ENCODE data around the gene SBF2. TPM values are rescaled to one million over a fixed set of nuclear protein-coding genes. Genes with fewer than 3 reads are reported as not detected.
A peak's percentile ranks its signal among the peaks of the same experiment; 100 is the strongest.
"Not testable (repeated sequence)": the region's sequence is repeated elsewhere in the genome, so short reads cannot be mapped to it uniquely, and the experiment has no call there.

The SBF2 gene
- total RNA-seq, 3 donors from 2014 or later: 74.8 to 91.9 (median 88.2) TPM

DNA sequence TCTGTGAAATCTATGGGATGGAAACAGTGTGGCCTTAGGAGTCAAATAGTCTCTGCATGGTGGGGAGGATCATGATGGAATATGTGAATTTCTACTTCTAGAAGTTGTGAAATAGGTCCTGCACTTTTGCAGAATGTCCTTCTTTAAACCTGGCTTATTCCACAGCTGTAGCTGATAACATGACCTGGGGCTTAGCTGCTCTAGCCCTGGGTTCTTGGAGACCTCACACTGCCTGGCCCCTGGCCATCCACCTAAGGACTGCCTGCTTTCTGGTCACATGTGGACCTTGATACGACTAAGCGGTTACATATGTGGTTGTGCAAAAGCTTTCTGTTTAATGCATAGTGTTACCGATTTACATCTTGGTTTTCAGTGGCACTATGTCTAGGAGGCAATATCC, 541.9 kb downstream of the SBF2 start:
- Histone ChIP-seq H3K36me3 (no peaks in the 10 kb centered on the region), H3K4me1 (peaks cover 0 to 15% of the 10 kb centered on the region in 2 donors), H3K27me3 (no peaks in the 10 kb centered on the region), H3K9me3 (no peaks in the 10 kb centered on the region), H3K4me3 (no peak overlapping the region), H3K27ac (no peak overlapping the region)
- no peak for TF ChIP-seq POLR2A (IDR thresholded peaks at IDR 0.05)
- TF ChIP-seq POLR2AphosphoS5 (IDR thresholded peaks at IDR 0.05): no peak
- TF ChIP-seq CTCF (IDR thresholded peaks at IDR 0.05): no peak
- no peak for DNase-seq (ENCODE audit: low spot score in 2 of 2)
- intact Hi-C loops (cut with DNase I; ENCODE audit: low total_unique reads): no loop called here

DNA sequence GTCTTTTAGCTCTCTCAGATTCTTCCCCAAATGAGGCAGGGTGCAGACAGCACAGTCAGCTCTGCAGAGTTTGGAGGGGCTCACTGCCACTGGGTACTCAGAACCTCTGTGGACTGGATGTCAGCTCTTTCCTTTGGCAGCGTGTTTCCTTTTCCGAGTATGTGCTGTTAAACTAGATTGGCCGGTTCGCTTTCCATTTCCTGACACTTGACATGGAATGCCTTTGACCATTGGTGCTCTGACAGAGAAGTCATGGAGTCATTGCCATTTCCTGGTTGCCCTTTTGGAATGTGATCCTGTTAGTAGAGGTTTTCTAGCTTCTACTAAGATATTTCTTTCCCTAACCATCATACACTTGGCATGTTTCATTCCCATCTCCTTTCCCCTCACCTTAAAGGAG, 543.5 kb downstream of the SBF2 start:
- DNase-seq (ENCODE audit: low spot score in 2 of 2): no peak
- H3K9me3 ChIP-seq: no peaks in the 10 kb centered on the region
- no peaks in the 10 kb centered on the region for H3K36me3 ChIP-seq
- H3K4me1 ChIP-seq: peaks cover 0 to 8% of the 10 kb centered on the region in 2 donors
- H3K27ac ChIP-seq: peak overlapping the region; percentile 39 to 60
- no peak overlapping the region for H3K4me3 ChIP-seq
- no peaks in the 10 kb centered on the region for H3K27me3 ChIP-seq
- TF ChIP-seq POLR2A (IDR thresholded peaks at IDR 0.05) (no peak), POLR2AphosphoS5 (IDR thresholded peaks at IDR 0.05) (peak in 1 of 3 donors; percentile 21)
- intact Hi-C loops (cut with DNase I; ENCODE audit: low total_unique reads): no loop called here

DNA sequence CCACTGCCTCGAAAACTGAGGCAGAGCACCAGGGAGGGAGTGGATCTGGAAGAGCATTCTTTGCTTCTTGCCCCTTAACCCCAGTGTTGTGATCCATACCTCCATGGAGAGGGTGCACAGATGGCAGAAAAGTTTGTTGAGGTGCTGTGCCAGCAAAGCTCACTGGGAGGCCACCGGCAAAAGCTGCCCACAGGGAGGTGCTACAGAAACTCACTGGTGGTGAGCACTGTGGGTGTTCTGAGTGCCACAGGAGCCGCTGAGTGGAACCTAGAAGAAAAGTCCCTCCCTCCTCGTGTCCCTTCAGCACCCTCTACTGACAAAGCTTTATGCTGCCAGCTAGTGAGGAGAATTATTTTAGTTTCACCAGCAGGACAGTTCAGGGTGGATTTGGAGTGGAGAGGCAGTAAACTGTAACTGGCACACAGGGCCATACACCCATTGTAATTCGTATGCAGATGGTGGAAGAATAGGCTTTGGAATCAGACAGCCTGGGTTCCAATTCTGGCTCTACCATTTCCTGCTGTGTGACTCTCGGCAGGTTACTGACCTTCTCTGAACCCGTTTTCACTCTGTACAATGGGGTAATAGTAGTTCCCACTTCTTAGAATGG, 545.6 kb downstream of the SBF2 start:
- Histone ChIP-seq H3K36me3 (no peaks in the 10 kb centered on the region), H3K4me1 (peaks cover 0 to 8% of the 10 kb centered on the region in 2 donors), H3K9me3 (no peaks in the 10 kb centered on the region), H3K4me3 (no peak overlapping the region), H3K27me3 (no peaks in the 10 kb centered on the region), H3K27ac (peak overlapping the region; percentile 40 to 46)
- intact Hi-C loops (cut with DNase I; ENCODE audit: low total_unique reads): no loop called here
- TF ChIP-seq POLR2A (IDR thresholded peaks at IDR 0.05) (no peak), CTCF (IDR thresholded peaks at IDR 0.05) (peak; percentile 18 to 77 (median 64)), POLR2AphosphoS5 (IDR thresholded peaks at IDR 0.05) (no peak)
- DNase-seq (ENCODE audit: low spot score in 2 of 2): no peak

DNA sequence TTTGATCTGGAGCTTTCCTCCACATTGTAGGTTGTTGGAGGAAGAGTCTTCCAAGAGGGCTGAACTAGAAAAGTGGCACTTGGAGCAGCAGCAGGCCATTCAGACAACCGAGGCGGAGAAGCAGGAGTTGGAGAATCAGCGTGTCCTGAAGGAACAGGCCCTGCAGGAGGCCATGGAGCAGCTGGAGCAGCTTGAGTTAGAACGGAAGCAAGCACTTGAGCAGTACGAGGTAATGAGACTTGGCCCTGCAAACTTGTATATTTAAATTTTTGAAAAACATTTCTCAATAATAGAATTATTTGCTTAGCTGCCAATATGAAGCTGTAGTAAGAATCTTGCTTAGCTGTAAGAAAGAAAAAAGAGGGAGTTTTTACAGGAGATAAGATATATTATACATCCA, 546.2 kb downstream of the SBF2 start:
- TF ChIP-seq POLR2A (IDR thresholded peaks at IDR 0.05): no peak
- no peak for DNase-seq (ENCODE audit: low spot score in 2 of 2)
- intact Hi-C loops (cut with DNase I; ENCODE audit: low total_unique reads): no loop called here

GRCh38 chr11:9747229-9747628, 546.8 kb downstream of the SBF2 start:
- TF ChIP-seq POLR2AphosphoS5 (IDR thresholded peaks at IDR 0.05): no peak
- no peak for TF ChIP-seq CTCF (IDR thresholded peaks at IDR 0.05)
- TF ChIP-seq POLR2A (IDR thresholded peaks at IDR 0.05): no peak
- Histone ChIP-seq H3K4me1 (peaks cover 0 to 8% of the 10 kb centered on the region in 2 donors), H3K36me3 (no peaks in the 10 kb centered on the region), H3K27me3 (no peaks in the 10 kb centered on the region), H3K27ac (peak overlapping the region; percentile 36 to 53), H3K4me3 (no peak overlapping the region), H3K9me3 (no peaks in the 10 kb centered on the region)
- intact Hi-C loops (cut with DNase I; ENCODE audit: low total_unique reads): no loop called here
- DNase-seq (ENCODE audit: low spot score in 2 of 2): no peak

More for the DNA sequence above, 546.2 kb downstream of the SBF2 start:
- Histone ChIP-seq H3K9me3 (no peaks in the 10 kb centered on the region), H3K27me3 (no peaks in the 10 kb centered on the region), H3K27ac (peak overlapping the region; percentile 36 to 53), H3K36me3 (no peaks in the 10 kb centered on the region), H3K4me1 (peaks cover 0 to 8% of the 10 kb centered on the region in 2 donors), H3K4me3 (no peak overlapping the region)

DNA sequence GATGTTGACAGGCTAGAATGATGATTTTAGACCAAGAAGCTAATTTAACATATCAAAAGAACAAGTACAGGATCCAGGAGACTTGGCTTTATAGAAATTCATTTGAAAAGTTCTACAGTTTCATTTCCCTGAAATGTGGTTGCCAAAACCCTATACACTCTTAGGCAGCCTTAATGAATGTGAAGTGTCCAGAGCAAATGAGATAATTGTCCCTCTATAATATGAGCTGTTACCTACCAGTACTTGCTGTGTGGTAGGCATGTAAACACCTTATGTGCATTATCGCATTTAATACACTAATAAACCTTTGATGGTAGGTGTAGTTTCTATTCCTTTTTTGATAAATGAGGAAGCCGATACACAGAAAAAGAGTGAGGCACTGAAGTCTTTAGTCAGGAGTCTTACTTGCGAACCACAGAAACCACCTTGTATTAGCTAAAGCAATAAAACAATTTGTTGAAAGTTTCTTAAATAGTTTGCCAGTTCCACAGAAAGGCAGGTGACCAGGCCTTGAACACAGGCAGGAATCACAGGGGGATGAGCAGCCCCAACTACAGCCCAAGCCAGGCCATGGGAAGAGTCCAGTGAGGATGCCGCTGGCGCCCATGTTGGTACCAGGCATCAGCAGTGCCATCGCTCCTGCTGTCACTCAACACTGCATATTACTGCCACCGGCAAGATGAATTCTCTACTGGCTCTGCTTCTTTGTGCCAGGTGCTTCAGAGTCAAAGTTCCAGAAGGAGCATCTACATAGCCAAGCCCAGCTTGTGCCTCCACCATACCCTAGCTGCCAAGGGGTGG, 548.4 kb downstream of the SBF2 start:
- no peak overlapping the region for H3K4me3 ChIP-seq
- intact Hi-C loops (cut with DNase I; ENCODE audit: low total_unique reads): no loop called here
- H3K9me3 ChIP-seq: no peaks in the 10 kb centered on the region
- DNase-seq (ENCODE audit: low spot score in 2 of 2): no peak
- no peaks in the 10 kb centered on the region for H3K36me3 ChIP-seq
- peak overlapping the region in 1 of 2 donors; percentile 42 for H3K27ac ChIP-seq
- peaks cover 0 to 8% of the 10 kb centered on the region in 2 donors for H3K4me1 ChIP-seq
- no peaks in the 10 kb centered on the region for H3K27me3 ChIP-seq
- no peak for TF ChIP-seq POLR2AphosphoS5 (IDR thresholded peaks at IDR 0.05)
- TF ChIP-seq CTCF (IDR thresholded peaks at IDR 0.05): no peak
- TF ChIP-seq POLR2A (IDR thresholded peaks at IDR 0.05): no peak

DNA sequence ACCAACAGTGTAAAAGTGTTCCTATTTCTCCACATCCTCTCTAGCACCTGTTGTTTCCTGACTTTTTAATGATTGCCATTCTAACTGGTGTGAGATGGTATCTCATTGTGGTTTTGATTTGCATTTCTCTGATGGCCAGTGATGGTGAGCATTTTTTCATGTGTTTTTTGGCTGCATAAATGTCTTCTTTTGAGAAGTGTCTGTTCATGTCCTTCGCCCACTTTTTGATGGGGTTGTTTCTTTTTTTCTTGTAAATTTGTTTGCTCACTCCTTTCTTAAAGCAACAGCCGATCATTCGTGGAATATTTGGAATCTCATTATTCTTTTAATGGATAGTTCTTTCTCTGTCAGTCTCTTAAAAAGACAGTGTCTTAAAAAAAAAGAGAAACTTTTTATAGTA, 550.5 kb downstream of the SBF2 start:
- H3K4me3 ChIP-seq; H3K27ac ChIP-seq; intact Hi-C loops (cut with DNase I; ENCODE audit: low total_unique reads); H3K4me1 ChIP-seq; H3K9me3 ChIP-seq; H3K27me3 ChIP-seq; DNase-seq (ENCODE audit: low spot score in 2 of 2); H3K36me3 ChIP-seq: not testable (repeated sequence)
